BLaER1 treated with 17β-estradiol and CSF1 and Interleukin-3, amounts not matched to agents 10 nM and 100 nM (cell line): Measurements from ENCODE around the gene TMEM101.
"Not testable (repeated sequence)": the region's sequence is repeated elsewhere in the genome, so short reads cannot be mapped to it uniquely, and the experiment has no call there.

Source experiments
- H3K27ac ChIP-seq, 11 experiments: shearing (Covaris generic); formaldehyde crosslinking; 2 replicates each; pipeline ENCODE4 v1.8.1; 2022
- H3K27me3 ChIP-seq, 11 experiments: shearing (Covaris generic); formaldehyde crosslinking; 2 replicates each; pipeline ENCODE4 v1.8.1; 2022
- H3K36me3 ChIP-seq, 11 experiments: shearing (Covaris generic); formaldehyde crosslinking; 2 replicates each; pipeline ENCODE4 v1.8.1; 2022
- H3K4me1 ChIP-seq, 10 experiments: shearing (Covaris generic); formaldehyde crosslinking; 2 replicates each; pipeline ENCODE4 v1.8.1; 2022
- H3K4me2 ChIP-seq, 11 experiments: shearing (Covaris generic); formaldehyde crosslinking; 2 replicates each; pipeline ENCODE4 v1.8.1; 2022
- H3K4me3 ChIP-seq, 10 experiments: shearing (Covaris generic); formaldehyde crosslinking; 2 replicates each; pipeline ENCODE4 v1.8.1; 2022
- H3K9ac ChIP-seq, 11 experiments: shearing (Covaris generic); formaldehyde crosslinking; 2 replicates each; pipeline ENCODE4 v1.8.1; 2022
- H3K9me3 ChIP-seq, 11 experiments: shearing (Covaris generic); formaldehyde crosslinking; replicated peaks in 1 of 11; 2 replicates each; pipeline ENCODE4 v1.8.1; 2022
- H4K20me1 ChIP-seq, 11 experiments: shearing (Covaris generic); formaldehyde crosslinking; 2 replicates each; pipeline ENCODE4 v1.8.1; 2022
- Cebpa-rat ChIP-seq, 11 experiments: shearing (Covaris generic); IDR thresholded peaks; 2 replicates each; pipeline ENCODE4 v1.8.1; 2022

TMEM101 gene

GRCh38 chr17:44045486-44045885 is 30.7 kb upstream of the TMEM101 start:
- no peak for TF ChIP-seq Cebpa-rat (IDR thresholded peaks at IDR 0.05)
- H4K20me1 ChIP-seq: peaks cover 65 to 100% (median 93%) of the 10 kb centered on the region in 11 experiments; a peak in 21 of 22 replicates

GRCh38 chr17:44044071-44044470 is 29.3 kb upstream of the TMEM101 start:
- Histone ChIP-seq H3K9ac (peak overlapping the region in 7 of 11 experiments; percentile 18 to 44 (median 40); a peak in 10 of 22 replicates), H3K36me3 (peaks cover 26 to 92% (median 65%) of the 10 kb centered on the region in 11 experiments), H4K20me1 (peaks cover 63 to 100% (median 90%) of the 10 kb centered on the region in 11 experiments; a peak in 21 of 22 replicates), H3K27me3 (no peaks in the 10 kb centered on the region), H3K4me2 (peak overlapping the region in 7 of 11 experiments; percentile 1 to 72 (median 46); a peak in 11 of 22 replicates), H3K4me3 (no peak overlapping the region), H3K9me3 (peaks cover 0 to 21% (median 2%) of the 10 kb centered on the region in 11 experiments; a peak in 9 of 22 replicates), H3K4me1 (peaks cover 3 to 45% (median 25%) of the 10 kb centered on the region in 10 experiments; a peak in 19 of 20 replicates), H3K27ac (peak overlapping the region in 4 of 11 experiments; percentile 24 to 62 (median 32); a peak in 6 of 22 replicates)
- TF ChIP-seq Cebpa-rat (IDR thresholded peaks at IDR 0.05): no peak

More at GRCh38 chr17:44045486-44045885, 30.7 kb upstream of the TMEM101 start:
- H3K36me3 ChIP-seq: peaks cover 31 to 92% (median 68%) of the 10 kb centered on the region in 11 experiments
- 0 out of 22 replicates have a peak overlapping the region, but pooled peaks of 1 of the 11 experiments have one; percentile 13 for H3K4me2 ChIP-seq
- peaks cover 3 to 45% (median 25%) of the 10 kb centered on the region in 10 experiments; a peak in 19 of 20 replicates for H3K4me1 ChIP-seq
- H3K27me3 ChIP-seq: no peaks in the 10 kb centered on the region
- no peak overlapping the region for H3K27ac ChIP-seq
- H3K9me3 ChIP-seq: peaks cover 0 to 21% (median 2%) of the 10 kb centered on the region in 11 experiments; a peak in 9 of 22 replicates
- no peak overlapping the region for H3K4me3 ChIP-seq
- H3K9ac ChIP-seq: no peak overlapping the region

GRCh38 chr17:44043272-44043696 is 28.5 kb upstream of the TMEM101 start:
- Histone ChIP-seq H3K4me3 (no peak overlapping the region), H3K9me3 (peaks cover 0 to 17% (median 2%) of the 10 kb centered on the region in 11 experiments; a peak in 9 of 22 replicates), H3K27ac (peak overlapping the region in 7 of 11 experiments; percentile 15 to 62 (median 28); a peak in 11 of 22 replicates), H4K20me1 (peaks cover 57 to 100% (median 90%) of the 10 kb centered on the region in 11 experiments; a peak in 21 of 22 replicates), H3K27me3 (no peaks in the 10 kb centered on the region), H3K4me1 (peaks cover 3 to 45% (median 25%) of the 10 kb centered on the region in 10 experiments; a peak in 19 of 20 replicates), H3K4me2 (peak overlapping the region in 7 of 11 experiments; percentile 1 to 72 (median 46); a peak in 12 of 22 replicates), H3K9ac (peak overlapping the region in 9 of 11 experiments; percentile 13 to 44 (median 25); a peak in 11 of 22 replicates), H3K36me3 (peaks cover 26 to 92% (median 65%) of the 10 kb centered on the region in 11 experiments)
- no peak for TF ChIP-seq Cebpa-rat (IDR thresholded peaks at IDR 0.05)

- H3K4me1 ChIP-seq: peaks cover 3 to 38% (median 26%) of the 10 kb centered on the region in 10 experiments; a peak in 19 of 20 replicates
- no peak for TF ChIP-seq Cebpa-rat (IDR thresholded peaks at IDR 0.05)
- H3K9me3 ChIP-seq: no peaks in the 10 kb centered on the region
- H3K27ac ChIP-seq: no peak overlapping the region
- no peak overlapping the region for H3K4me3 ChIP-seq
- no peak overlapping the region for H3K4me2 ChIP-seq
- H3K9ac ChIP-seq: no peak overlapping the region
- peaks cover 40 to 84% (median 61%) of the 10 kb centered on the region in 11 experiments for H3K36me3 ChIP-seq
- peaks cover 44 to 90% (median 81%) of the 10 kb centered on the region in 11 experiments; a peak in 21 of 22 replicates for H4K20me1 ChIP-seq
- H3K27me3 ChIP-seq: no peaks in the 10 kb centered on the region
Observed at GRCh38 chr17:44039829-44040635, 25.3 kb upstream of the TMEM101 start.

- Histone ChIP-seq H3K4me2 (no peak overlapping the region), H3K27ac (no peak overlapping the region), H3K9ac (no peak overlapping the region), H3K27me3 (no peaks in the 10 kb centered on the region), H3K4me3 (no peak overlapping the region), H3K9me3 (no peaks in the 10 kb centered on the region), H3K4me1 (peaks cover 9 to 31% (median 22%) of the 10 kb centered on the region in 10 experiments), H3K36me3 (peaks cover 48 to 79% (median 60%) of the 10 kb centered on the region in 11 experiments), H4K20me1 (peaks cover 33 to 84% (median 68%) of the 10 kb centered on the region in 11 experiments; a peak in 21 of 22 replicates)
- TF ChIP-seq Cebpa-rat (IDR thresholded peaks at IDR 0.05): no peak
Observed at GRCh38 chr17:44038604-44039011, 23.8 kb upstream of the TMEM101 start.

- Histone ChIP-seq H3K4me2 (no peak overlapping the region), H3K4me1 (peaks cover 8 to 19% (median 12%) of the 10 kb centered on the region in 10 experiments; a peak in 19 of 20 replicates), H3K36me3 (peaks cover 59 to 79% (median 67%) of the 10 kb centered on the region in 11 experiments), H3K9ac (no peak overlapping the region), H3K27ac (no peak overlapping the region), H3K9me3 (no peaks in the 10 kb centered on the region), H4K20me1 (peaks cover 23 to 73% (median 61%) of the 10 kb centered on the region in 11 experiments; a peak in 21 of 22 replicates), H3K4me3 (no peak overlapping the region), H3K27me3 (no peaks in the 10 kb centered on the region)
- no peak for TF ChIP-seq Cebpa-rat (IDR thresholded peaks at IDR 0.05)
Observed at GRCh38 chr17:44037471-44037870, 22.7 kb upstream of the TMEM101 start.

GRCh38 chr17:44034688-44035087 is 19.9 kb upstream of the TMEM101 start:
- not testable (repeated sequence) for H3K27ac ChIP-seq, H3K4me3 ChIP-seq, H3K9ac ChIP-seq, H3K9me3 ChIP-seq, H3K27me3 ChIP-seq
- Histone ChIP-seq H3K4me2 (peak overlapping the region in 3 of 11 experiments; percentile 2 to 62 (median 57); a peak in 3 of 22 replicates), H4K20me1 (peaks cover under 1 to 53% (median 37%) of the 10 kb centered on the region in 11 experiments; a peak in 20 of 22 replicates), H3K36me3 (peaks cover 68 to 88% (median 81%) of the 10 kb centered on the region in 11 experiments), H3K4me1 (peaks cover 6 to 12% (median 9%) of the 10 kb centered on the region in 10 experiments; a peak in 17 of 20 replicates)

- Histone ChIP-seq H3K9ac (no peak overlapping the region), H3K27ac (no peak overlapping the region; a peak in 1 of 22 replicates), H4K20me1 (peaks cover 0 to 56% (median 37%) of the 10 kb centered on the region in 11 experiments; a peak in 17 of 22 replicates), H3K4me3 (no peak overlapping the region), H3K27me3 (no peaks in the 10 kb centered on the region), H3K9me3 (no peaks in the 10 kb centered on the region), H3K4me1 (peaks cover 6 to 12% (median 9%) of the 10 kb centered on the region in 10 experiments; a peak in 17 of 20 replicates), H3K4me2 (peak overlapping the region in 9 of 11 experiments; percentile 2 to 62 (median 49); a peak in 14 of 22 replicates), H3K36me3 (peaks cover 62 to 88% (median 82%) of the 10 kb centered on the region in 11 experiments)
- no peak for TF ChIP-seq Cebpa-rat (IDR thresholded peaks at IDR 0.05)
Observed at GRCh38 chr17:44033861-44034408, 19.2 kb upstream of the TMEM101 start.
